Smooth muscle cell (in vitro differentiated cells): ENCODE data around the gene ABRACL. TPM values are rescaled to one million over a fixed set of nuclear protein-coding genes. Genes with fewer than 3 reads are reported as not detected.

Source experiments
- DNase-seq: peaks from one replicate; lab custom pipeline; 2025; ENCODE audit not compliant: unreplicated experiment; lab: John Stamatoyannopoulos, UW
- H2AFZ ChIP-seq: fragments of 200-600 bp; sonication (generic); 2 replicates; pipeline ENCODE4 v1.6.0; 2016; ENCODE audit warnings: antibody characterized with exemption, low read depth, mild to moderate bottlenecking
- H3F3A ChIP-seq: fragments of 200-600 bp; sonication (generic); 2 replicates; pipeline ENCODE4 v1.6.0; 2017; ENCODE audit warnings: antibody characterized with exemption, low read depth
- H3K27ac ChIP-seq: fragments of 200-600 bp; sonication (generic); 2 replicates; pipeline ENCODE4 v1.5.1; 2016; ENCODE audit warnings: low read depth, mild to moderate bottlenecking
- H3K27me3 ChIP-seq: fragments of 200-600 bp; sonication (generic); 2 replicates; pipeline ENCODE4 v1.6.1; 2016; ENCODE audit warnings: low read depth, mild to moderate bottlenecking
- H3K36me3 ChIP-seq: fragments of 200-600 bp; sonication (generic); 2 replicates; pipeline ENCODE4 v1.5.1; 2016; ENCODE audit warnings: low read depth
- H3K4me1 ChIP-seq: fragments of 200-600 bp; sonication (generic); 2 replicates; pipeline ENCODE4 v1.5.1; 2016; ENCODE audit warnings: low read depth
- H3K4me2 ChIP-seq: fragments of 200-600 bp; sonication (generic); 2 replicates; pipeline ENCODE4 v1.6.0; 2016; ENCODE audit warnings: mild to moderate bottlenecking
- H3K4me3 ChIP-seq: fragments of 200-600 bp; sonication (generic); 2 replicates; pipeline ENCODE4 v1.5.1; 2016; ENCODE audit warnings: mild to moderate bottlenecking
- H3K79me2 ChIP-seq: fragments of 200-600 bp; sonication (generic); 2 replicates; pipeline ENCODE4 v1.6.0; 2016; ENCODE audit warnings: low read depth, mild to moderate bottlenecking
- H3K9ac ChIP-seq: fragments of 200-600 bp; sonication (generic); 2 replicates; pipeline ENCODE4 v1.6.0; 2016; ENCODE audit warnings: low read depth
- H3K9me3 ChIP-seq: fragments of 200-600 bp; sonication (generic); replicated peaks from 2 replicates; pipeline ENCODE4 v1.5.1; 2016; ENCODE audit warnings: low read depth
- H4K20me1 ChIP-seq: fragments of 200-600 bp; sonication (generic); 2 replicates; pipeline ENCODE4 v1.6.0; 2016; ENCODE audit warnings: low read depth
- WGBS: methylation state at CpG from one replicate; pipeline ENCODE4 v1.1.7; 2016; ENCODE audit warnings: low lambda C conversion rate; 5-methylcytosine and 5-hydroxymethylcytosine counted together
- polyA plus RNA-seq: library from polyadenylated mRNA; unstranded; fragments of >200 nt; fragmentation: Nextera tagmentation; extraction: Ambion mirVana; gene quantifications from 2 replicates; pipeline ENCODE4 v1.2.1, GENCODE V29; 2016
- total RNA-seq: library from RNA; depleted of rRNA; stranded (reverse); fragments of >200 nt; gene quantifications from 2 replicates; pipeline ENCODE4 v1.2.3, GENCODE V29; 2014
- TF ChIP-seq, protein P1 (sequence below): fragments of 200-600 bp; sonication (generic); IDR thresholded peaks from 2 replicates; pipeline ENCODE4 v1.5.1; 2017; ENCODE audit warnings: borderline replicate concordance, mild to moderate bottlenecking, antibody characterized with exemption; ENCODE audit not compliant: insufficient read depth, poor library complexity, severe bottlenecking

ABRACL gene
- total and polyA plus RNA-seq, 2 experiments from 2014 or later = 40.3 to 47.9 TPM

DNA sequence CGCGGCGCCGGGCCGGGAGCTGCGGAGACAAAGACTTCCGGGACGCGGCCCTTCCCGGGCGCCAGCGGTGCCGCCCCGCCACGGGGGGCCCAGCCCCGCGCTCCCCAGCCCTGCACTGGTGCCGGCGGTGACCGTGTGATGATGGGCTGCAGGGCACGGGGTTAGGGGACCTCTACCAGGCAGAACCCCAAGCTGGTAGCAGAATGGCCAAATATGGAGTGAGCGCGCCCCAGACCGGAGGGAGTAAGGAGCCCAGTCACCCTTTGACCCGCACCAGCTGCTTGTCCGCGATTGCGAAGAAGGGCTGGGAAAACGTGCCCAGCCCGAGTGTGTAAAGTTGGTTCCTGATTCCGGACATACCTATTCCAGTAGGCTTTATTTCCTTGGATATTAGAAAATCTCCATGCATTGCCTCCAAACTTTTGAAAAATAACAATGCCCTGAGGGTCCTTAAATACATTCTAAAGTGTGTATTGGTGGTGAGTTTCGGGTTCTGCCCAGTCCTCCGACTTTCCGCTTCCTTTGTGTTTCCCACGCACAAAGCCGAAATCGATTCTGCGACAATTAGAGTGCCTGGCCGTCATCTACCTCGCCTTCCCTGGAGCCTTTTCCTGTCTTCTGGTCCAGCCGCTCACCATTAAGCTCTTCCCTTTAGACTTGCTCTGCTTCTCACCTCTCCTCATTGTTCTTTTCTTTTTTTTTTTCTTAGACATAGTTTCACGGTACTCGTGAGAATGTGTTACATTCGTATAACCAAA lies 1.1 kb downstream of the ABRACL start:
- no peak for DNase-seq

DNA sequence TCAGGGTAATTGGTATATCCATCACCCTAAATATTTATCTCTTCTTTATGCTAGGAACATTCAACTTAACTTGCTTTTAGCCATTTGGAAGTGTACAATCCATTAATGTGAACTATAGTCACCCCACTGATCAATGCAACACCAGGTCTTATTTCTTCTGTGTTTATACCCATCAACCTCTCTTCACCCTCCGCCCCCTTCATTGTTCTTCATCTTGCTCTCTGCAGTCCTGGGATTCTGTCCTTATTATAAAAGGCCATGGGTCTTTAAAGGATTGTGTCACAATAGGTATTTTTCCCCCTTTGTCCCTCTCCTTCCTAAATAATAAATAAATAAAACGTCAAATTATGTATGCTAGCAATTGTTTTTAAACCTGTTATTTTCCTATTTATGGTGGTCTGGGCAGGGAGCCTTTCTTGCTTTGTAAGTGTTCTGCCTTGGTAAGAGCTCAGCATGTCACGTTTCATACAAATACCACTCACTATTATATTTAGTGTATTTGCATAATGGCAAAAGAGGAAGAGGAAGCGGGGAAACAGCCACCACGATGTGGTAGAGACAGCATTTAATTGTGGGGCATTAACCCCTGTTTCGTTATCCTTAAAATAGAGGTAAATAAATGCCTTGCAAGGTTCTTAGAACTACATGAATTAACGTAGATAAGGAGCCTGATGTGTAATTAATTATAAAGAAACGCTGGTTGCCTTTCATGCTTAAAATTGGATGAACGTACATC lies 1.9 kb downstream of the ABRACL start:
- H4K20me1 ChIP-seq = peaks cover 24% of the 10 kb centered on the region
- H3F3A ChIP-seq = no peaks in the 10 kb centered on the region
- no peak overlapping the region for H3K27ac ChIP-seq
- H3K4me1 ChIP-seq = peaks cover 26% of the 10 kb centered on the region
- no peaks in the 10 kb centered on the region for H3K9me3 ChIP-seq
- H3K4me3 ChIP-seq = peak overlapping the region; percentile 82
- no peak for DNase-seq
- peak overlapping the region; percentile 90 for H2AFZ ChIP-seq
- no peaks in the 10 kb centered on the region for H3K36me3 ChIP-seq
- H3K79me2 ChIP-seq = peaks cover 34% of the 10 kb centered on the region
- TF ChIP-seq, protein P1, sequence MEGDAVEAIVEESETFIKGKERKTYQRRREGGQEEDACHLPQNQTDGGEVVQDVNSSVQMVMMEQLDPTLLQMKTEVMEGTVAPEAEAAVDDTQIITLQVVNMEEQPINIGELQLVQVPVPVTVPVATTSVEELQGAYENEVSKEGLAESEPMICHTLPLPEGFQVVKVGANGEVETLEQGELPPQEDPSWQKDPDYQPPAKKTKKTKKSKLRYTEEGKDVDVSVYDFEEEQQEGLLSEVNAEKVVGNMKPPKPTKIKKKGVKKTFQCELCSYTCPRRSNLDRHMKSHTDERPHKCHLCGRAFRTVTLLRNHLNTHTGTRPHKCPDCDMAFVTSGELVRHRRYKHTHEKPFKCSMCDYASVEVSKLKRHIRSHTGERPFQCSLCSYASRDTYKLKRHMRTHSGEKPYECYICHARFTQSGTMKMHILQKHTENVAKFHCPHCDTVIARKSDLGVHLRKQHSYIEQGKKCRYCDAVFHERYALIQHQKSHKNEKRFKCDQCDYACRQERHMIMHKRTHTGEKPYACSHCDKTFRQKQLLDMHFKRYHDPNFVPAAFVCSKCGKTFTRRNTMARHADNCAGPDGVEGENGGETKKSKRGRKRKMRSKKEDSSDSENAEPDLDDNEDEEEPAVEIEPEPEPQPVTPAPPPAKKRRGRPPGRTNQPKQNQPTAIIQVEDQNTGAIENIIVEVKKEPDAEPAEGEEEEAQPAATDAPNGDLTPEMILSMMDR = no peak
- WGBS = 75% methylated on average over 9 of the region's 9 CpGs
- H3K9ac ChIP-seq = peak overlapping the region; percentile 76
- peak overlapping the region; percentile 95 for H3K4me2 ChIP-seq
- no peaks in the 10 kb centered on the region for H3K27me3 ChIP-seq

More for the DNA sequence above, 1.1 kb downstream of the ABRACL start:
- Histone ChIP-seq H3K36me3 (no peaks in the 10 kb centered on the region), H3K27ac (no peak overlapping the region), H4K20me1 (peaks cover 24% of the 10 kb centered on the region), H3K4me1 (peaks cover 26% of the 10 kb centered on the region), H3K9ac (peak overlapping the region; percentile 76), H3K79me2 (peaks cover 34% of the 10 kb centered on the region), H2AFZ (peak overlapping the region; percentile 90), H3K27me3 (no peaks in the 10 kb centered on the region), H3K4me3 (peak overlapping the region; percentile 82), H3F3A (no peaks in the 10 kb centered on the region), H3K9me3 (no peaks in the 10 kb centered on the region), H3K4me2 (peak overlapping the region; percentile 95)
- WGBS = 2% methylated on average over 35 of the region's 44 CpGs
- TF ChIP-seq, protein P1 = no peak

DNA sequence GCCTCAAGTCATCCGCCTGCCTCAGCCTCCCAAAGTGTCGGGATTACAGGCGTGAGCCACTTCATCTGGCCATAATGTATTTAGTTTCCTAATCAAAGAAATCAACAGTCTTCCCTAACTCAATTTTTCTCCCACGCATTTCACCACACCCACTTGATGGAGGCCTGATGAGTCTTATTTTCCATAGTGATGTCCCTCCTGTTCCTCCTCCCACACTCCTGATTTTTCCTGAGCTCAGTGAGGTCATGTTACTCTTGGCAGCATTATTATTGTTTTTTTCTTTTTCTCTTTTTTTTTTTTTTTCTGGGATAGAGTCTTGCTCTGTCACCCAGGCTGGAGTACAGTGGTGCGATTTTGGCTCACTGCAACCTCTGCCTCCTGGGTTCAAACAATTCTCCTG lies 8.9 kb downstream of the ABRACL start:
- peaks cover 9% of the 10 kb centered on the region for H4K20me1 ChIP-seq
- no peak overlapping the region for H3K4me2 ChIP-seq
- no peaks in the 10 kb centered on the region for H3F3A ChIP-seq
- TF ChIP-seq, protein P1 = no peak
- no peak overlapping the region for H3K4me3 ChIP-seq
- DNase-seq = no peak
- H3K27ac ChIP-seq = no peak overlapping the region
- peaks cover 5% of the 10 kb centered on the region for H3K79me2 ChIP-seq
- H3K27me3 ChIP-seq = no peaks in the 10 kb centered on the region
- no peak overlapping the region for H2AFZ ChIP-seq
- no peaks in the 10 kb centered on the region for H3K9me3 ChIP-seq
- H3K4me1 ChIP-seq = no peaks in the 10 kb centered on the region
- 86% methylated on average over 5 of the region's 5 CpGs for WGBS
- H3K9ac ChIP-seq = no peak overlapping the region
- H3K36me3 ChIP-seq = peaks cover 2% of the 10 kb centered on the region
